Hepatocyte (in vitro differentiated cells): ENCODE measurements around the gene RASGRF2. TPM values are rescaled to one million over a fixed set of nuclear protein-coding genes. Genes with fewer than 3 reads are reported as not detected.
A peak's percentile ranks its signal among the peaks of the same experiment; 100 is the strongest.

Source experiments
- DNase-seq: peaks from one replicate; pipeline ENCODE4 v3.0.0-alpha.2; 2016; ENCODE audit warnings: low spot score
- H2AFZ ChIP-seq: fragments of 200-600 bp; sonication (generic); 2 replicates; pipeline ENCODE4 v1.6.0; 2016; ENCODE audit warnings: antibody characterized with exemption, mild to moderate bottlenecking
- H3K27ac ChIP-seq: fragments of 200-600 bp; sonication (generic); 2 replicates; pipeline ENCODE4 v1.5.1; 2016; ENCODE audit warnings: mild to moderate bottlenecking
- H3K27me3 ChIP-seq: fragments of 200-600 bp; sonication (generic); 2 replicates; pipeline ENCODE4 v1.6.1; 2016
- H3K36me3 ChIP-seq: fragments of 200-600 bp; sonication (generic); replicated peaks from 2 replicates; pipeline ENCODE4 v1.5.1; 2016; ENCODE audit warnings: low read depth; ENCODE audit not compliant: insufficient read depth
- H3K4me1 ChIP-seq: fragments of 200-600 bp; sonication (generic); 2 replicates; pipeline ENCODE4 v1.5.1; 2016; ENCODE audit warnings: mild to moderate bottlenecking, moderate library complexity; ENCODE audit not compliant: insufficient read depth
- H3K4me2 ChIP-seq: fragments of 200-600 bp; sonication (generic); 2 replicates; pipeline ENCODE4 v1.6.0; 2016
- H3K4me3 ChIP-seq: fragments of 200-600 bp; sonication (generic); 2 replicates; pipeline ENCODE4 v1.5.1; 2016; ENCODE audit warnings: mild to moderate bottlenecking
- H3K79me2 ChIP-seq: fragments of 200-600 bp; sonication (generic); 2 replicates; pipeline ENCODE4 v1.6.0; 2017; ENCODE audit warnings: mild to moderate bottlenecking
- H3K9me2 ChIP-seq: fragments of 200-600 bp; sonication (generic); replicated peaks from 2 replicates; pipeline ENCODE4 v1.6.0; 2017; ENCODE audit warnings: mild to moderate bottlenecking; ENCODE audit not compliant: insufficient read depth
- H3K9me3 ChIP-seq: fragments of 200-600 bp; sonication (generic); 2 replicates; pipeline ENCODE4 v1.5.1; 2016; ENCODE audit warnings: low read depth, mild to moderate bottlenecking
- H4K20me1 ChIP-seq: fragments of 200-600 bp; sonication (generic); 2 replicates; pipeline ENCODE4 v1.6.0; 2016; ENCODE audit warnings: mild to moderate bottlenecking; ENCODE audit not compliant: insufficient read depth, poor library complexity, severe bottlenecking
- EZH2 ChIP-seq: fragments of 200-600 bp; sonication (generic); IDR thresholded peaks from 2 replicates; pipeline ENCODE4 v1.6.1; 2016; ENCODE audit warnings: antibody characterized with exemption, mild to moderate bottlenecking, borderline replicate concordance
- EZH2phosphoT487 ChIP-seq: fragments of 200-600 bp; sonication (generic); IDR thresholded peaks from one replicate; pipeline ENCODE4 v1.6.1; 2018; ENCODE audit warnings: antibody characterized with exemption, mild to moderate bottlenecking, low read depth, moderate library complexity; ENCODE audit not compliant: unreplicated experiment, severe bottlenecking
- WGBS: methylation state at CpG from one replicate; pipeline ENCODE4 v1.1.6; 2016; ENCODE audit warnings: low lambda C conversion rate; ENCODE audit errors: missing lambda C conversion rate; 5-methylcytosine and 5-hydroxymethylcytosine counted together
- polyA plus RNA-seq: library from polyadenylated mRNA; unstranded; fragments of >200 nt; fragmentation: Nextera tagmentation; extraction: Ambion mirVana; gene quantifications from 2 replicates; pipeline ENCODE4 v1.2.1, GENCODE V29; 2016
- total RNA-seq: library from RNA; depleted of rRNA; stranded (reverse); fragments of >200 nt; gene quantifications from 2 replicates; pipeline ENCODE4 v1.2.3, GENCODE V29; 2014
- TF ChIP-seq, protein P1 (sequence below): fragments of 200-600 bp; sonication (generic); IDR thresholded peaks from 2 replicates; pipeline ENCODE4 v1.5.1; 2016; ENCODE audit warnings: antibody characterized with exemption, mild to moderate bottlenecking; ENCODE audit not compliant: poor library complexity

The RASGRF2 gene
- total and polyA plus RNA-seq, 2 experiments from 2014 or later = 2.0 to 3.3 TPM

DNA sequence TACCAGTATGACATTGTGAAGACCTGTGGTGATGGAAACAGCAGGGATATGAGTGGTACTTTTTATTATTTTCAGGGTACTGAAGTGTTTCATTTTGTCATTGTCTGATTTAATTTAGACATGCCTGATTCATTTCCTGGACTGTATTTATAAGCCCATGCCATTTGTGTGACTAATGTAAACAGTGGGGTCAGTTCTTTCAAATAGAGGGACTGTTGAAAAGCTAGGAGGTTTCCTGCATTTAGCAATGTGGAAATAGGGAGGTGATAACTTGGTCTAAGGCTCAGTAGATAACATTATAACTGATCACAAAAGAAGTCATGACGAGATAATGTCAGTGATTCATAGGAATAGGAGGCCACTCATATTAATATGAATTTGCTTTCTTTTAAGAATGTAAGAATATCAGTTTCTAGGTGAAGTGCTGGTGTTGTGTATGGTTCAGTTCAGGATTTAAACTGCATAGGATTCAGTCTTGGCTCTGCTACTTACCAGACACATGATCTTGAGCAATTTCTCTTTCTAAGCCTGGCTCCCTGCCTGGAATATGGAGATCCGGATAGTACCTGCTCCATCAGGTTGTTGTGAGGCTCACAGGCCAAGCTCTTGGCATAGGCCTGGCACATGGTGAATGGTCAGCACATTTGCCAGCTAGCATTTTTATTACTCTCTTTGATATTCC is 7.5 kb downstream of the RASGRF2 start:
- peaks cover 10% of the 10 kb centered on the region for H3K27me3 ChIP-seq
- H3K36me3 ChIP-seq = no peaks in the 10 kb centered on the region
- peak overlapping the region; percentile 48 for H3K27ac ChIP-seq
- H3K4me3 ChIP-seq = no peak overlapping the region
- H3K9me3 ChIP-seq = no peaks in the 10 kb centered on the region
- no peaks in the 10 kb centered on the region for H3K4me1 ChIP-seq
- H3K9me2 ChIP-seq = no peaks in the 10 kb centered on the region
- 42% methylated on average over 2 of the region's 2 CpGs for WGBS
- no peaks in the 10 kb centered on the region for H3K79me2 ChIP-seq
- H4K20me1 ChIP-seq = no peaks in the 10 kb centered on the region
- DNase-seq = peak; percentile 52
- H2AFZ ChIP-seq = no peak overlapping the region
- TF ChIP-seq EZH2 (no peak), EZH2phosphoT487 (no peak)
- TF ChIP-seq, protein P1, sequence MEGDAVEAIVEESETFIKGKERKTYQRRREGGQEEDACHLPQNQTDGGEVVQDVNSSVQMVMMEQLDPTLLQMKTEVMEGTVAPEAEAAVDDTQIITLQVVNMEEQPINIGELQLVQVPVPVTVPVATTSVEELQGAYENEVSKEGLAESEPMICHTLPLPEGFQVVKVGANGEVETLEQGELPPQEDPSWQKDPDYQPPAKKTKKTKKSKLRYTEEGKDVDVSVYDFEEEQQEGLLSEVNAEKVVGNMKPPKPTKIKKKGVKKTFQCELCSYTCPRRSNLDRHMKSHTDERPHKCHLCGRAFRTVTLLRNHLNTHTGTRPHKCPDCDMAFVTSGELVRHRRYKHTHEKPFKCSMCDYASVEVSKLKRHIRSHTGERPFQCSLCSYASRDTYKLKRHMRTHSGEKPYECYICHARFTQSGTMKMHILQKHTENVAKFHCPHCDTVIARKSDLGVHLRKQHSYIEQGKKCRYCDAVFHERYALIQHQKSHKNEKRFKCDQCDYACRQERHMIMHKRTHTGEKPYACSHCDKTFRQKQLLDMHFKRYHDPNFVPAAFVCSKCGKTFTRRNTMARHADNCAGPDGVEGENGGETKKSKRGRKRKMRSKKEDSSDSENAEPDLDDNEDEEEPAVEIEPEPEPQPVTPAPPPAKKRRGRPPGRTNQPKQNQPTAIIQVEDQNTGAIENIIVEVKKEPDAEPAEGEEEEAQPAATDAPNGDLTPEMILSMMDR = no peak
- no peak overlapping the region for H3K4me2 ChIP-seq

DNA sequence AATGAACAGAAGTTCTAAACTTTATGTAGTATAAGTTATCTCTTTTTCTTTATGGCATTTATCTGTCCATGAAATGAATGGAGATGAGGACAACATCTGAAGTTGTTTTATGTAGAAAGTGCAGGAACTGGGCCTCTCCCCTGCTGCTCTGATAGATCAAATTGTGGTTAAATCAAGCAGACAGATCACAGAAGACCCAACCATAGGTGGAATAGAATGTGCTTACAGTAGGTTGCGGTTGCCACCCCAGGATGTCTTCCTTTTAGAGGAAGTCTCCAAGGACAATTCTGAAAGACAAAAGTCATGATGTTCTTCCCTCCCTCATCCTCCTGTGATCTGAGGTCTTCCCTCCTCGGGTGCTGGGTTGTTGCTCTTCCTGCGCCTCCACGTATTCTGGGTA is 12.9 kb downstream of the RASGRF2 start:
- Histone ChIP-seq H3K36me3 (no peaks in the 10 kb centered on the region), H3K9me2 (no peaks in the 10 kb centered on the region), H2AFZ (no peak overlapping the region), H3K4me1 (no peaks in the 10 kb centered on the region), H3K4me3 (no peak overlapping the region), H3K27ac (no peak overlapping the region), H3K9me3 (no peaks in the 10 kb centered on the region), H3K4me2 (no peak overlapping the region), H3K27me3 (no peaks in the 10 kb centered on the region), H3K79me2 (no peaks in the 10 kb centered on the region), H4K20me1 (no peaks in the 10 kb centered on the region)
- 95% methylated on average over 4 of the region's 4 CpGs for WGBS
- no peak for DNase-seq
- TF ChIP-seq, protein P1 = no peak
- TF ChIP-seq EZH2 (no peak), EZH2phosphoT487 (no peak)

DNA sequence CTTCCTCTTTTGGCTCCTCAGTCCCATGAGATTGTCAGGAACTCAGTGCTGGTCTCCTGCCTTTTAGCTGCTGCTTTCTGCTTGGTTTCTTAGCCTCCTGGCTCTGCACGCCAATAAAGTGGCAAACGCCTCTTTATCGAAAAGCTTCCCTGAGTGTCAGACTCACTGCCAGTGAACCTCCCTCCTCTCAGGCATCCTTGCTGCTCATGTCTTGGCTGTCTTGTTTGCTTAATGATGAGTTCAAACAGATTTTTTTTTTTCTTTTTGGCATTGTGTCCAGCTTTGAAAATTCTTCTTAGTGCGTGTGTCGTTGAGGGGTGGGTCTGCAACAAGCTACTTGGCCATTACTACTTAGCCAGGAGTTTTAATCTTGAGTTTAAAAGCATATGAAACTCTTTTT is 14.9 kb downstream of the RASGRF2 start:
- H3K4me2 ChIP-seq = no peak overlapping the region
- no peak overlapping the region for H3K27ac ChIP-seq
- H3K4me1 ChIP-seq = no peaks in the 10 kb centered on the region
- WGBS = 75% methylated on average over 5 of the region's 5 CpGs
- no peak for TF ChIP-seq EZH2
- TF ChIP-seq EZH2phosphoT487 = no peak
- TF ChIP-seq, protein P1 = no peak
- H3K27me3 ChIP-seq = no peaks in the 10 kb centered on the region
- H4K20me1 ChIP-seq = no peaks in the 10 kb centered on the region
- no peaks in the 10 kb centered on the region for H3K36me3 ChIP-seq
- no peaks in the 10 kb centered on the region for H3K79me2 ChIP-seq
- H3K9me3 ChIP-seq = no peaks in the 10 kb centered on the region
- H3K9me2 ChIP-seq = no peaks in the 10 kb centered on the region
- DNase-seq = no peak
- no peak overlapping the region for H2AFZ ChIP-seq
- no peak overlapping the region for H3K4me3 ChIP-seq
